ENCODE results near the gene GJB1.
"Not testable (repeated sequence)": the region's sequence is repeated elsewhere in the genome, so short reads cannot be mapped to it uniquely, and the experiment has no call there.

GJB1 gene

DNA sequence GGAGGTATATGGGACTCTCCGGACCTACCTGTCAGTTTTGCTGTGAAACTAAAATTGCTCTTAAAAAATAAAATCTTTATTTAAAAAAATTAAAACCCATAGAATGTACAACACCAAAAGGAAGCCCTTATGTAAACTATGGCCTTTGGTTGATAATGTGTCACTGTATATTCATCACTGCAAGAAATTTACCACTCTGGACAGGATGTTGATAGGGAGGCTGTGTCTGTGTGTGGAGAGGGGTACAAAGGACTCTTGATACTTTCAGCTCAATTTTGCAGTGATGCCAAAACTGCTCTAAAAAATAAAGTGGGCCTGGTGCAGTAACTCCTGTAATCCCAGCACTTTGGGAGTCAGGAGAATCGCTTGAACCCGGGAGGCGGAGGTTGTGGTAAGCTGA lies 33.8 kb downstream of the GJB1 start:
- DNase-seq = no peak

DNA sequence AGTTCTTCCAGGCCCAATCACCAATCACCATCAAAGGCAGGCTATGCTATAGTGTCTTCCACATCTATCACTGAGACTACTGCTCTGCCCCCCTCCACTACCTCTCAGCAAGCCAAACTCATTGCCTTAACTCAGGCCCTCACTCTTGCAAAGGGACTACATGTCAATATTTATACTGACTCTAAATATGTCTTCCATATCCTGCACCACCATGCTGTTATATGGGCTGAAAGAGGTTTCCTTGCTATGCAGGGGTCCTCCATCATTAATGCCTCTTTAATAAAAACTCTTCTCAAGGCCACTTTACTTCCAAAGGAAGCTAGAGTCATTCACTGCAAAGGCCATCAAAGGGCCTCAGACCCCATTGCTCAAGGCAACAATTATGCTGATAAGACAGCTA lies 45.6 kb downstream of the GJB1 start:
- DNase-seq = not testable (repeated sequence)

GRCh38 chrX:71269801-71270395 lies 46.9 kb downstream of the GJB1 start:
- no peak for DNase-seq

GRCh38 chrX:71272313-71272712 lies 49.3 kb downstream of the GJB1 start:
- not testable (repeated sequence) for DNase-seq

Data from activated CD8-positive, alpha-beta memory T cell treated with anti-CD3 and anti-CD28 coated beads for 24 hours (primary cell).